ENCODE measurements around the gene ERFE.

ERFE gene

DNA sequence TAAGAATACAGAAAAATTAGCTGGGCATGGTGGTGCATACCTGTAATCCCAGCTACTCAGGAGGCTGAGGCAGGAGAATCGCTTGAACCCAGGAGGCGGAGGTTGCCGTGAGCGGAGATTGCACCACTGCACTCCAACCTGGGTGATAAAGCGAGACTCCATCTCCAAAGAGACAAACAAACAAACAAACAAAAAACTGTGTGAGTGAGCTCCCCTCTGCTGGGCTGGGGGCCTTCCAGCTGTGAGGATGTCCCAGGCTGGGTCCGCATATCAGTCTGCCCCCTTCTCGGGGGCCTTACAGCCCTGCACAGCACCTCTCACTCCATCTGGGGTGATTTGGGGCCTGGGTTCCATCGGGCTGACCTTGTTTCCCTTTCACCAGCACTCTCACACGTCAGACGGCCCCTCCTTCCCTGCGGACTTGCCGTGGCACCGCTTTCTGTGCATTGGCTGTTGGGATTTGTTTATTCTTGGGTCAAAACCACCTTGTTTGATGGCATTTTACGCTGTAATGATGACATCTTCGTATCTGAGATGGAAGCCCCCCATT, 23.1 kb upstream of the ERFE start:
- Histone ChIP-seq H3K9me3 (ENCODE audit: insufficient read depth, low read depth, low read length) (no peaks in the 10 kb centered on the region), H3K36me3 (ENCODE audit: insufficient read depth, low read length) (no peaks in the 10 kb centered on the region), H3K4me3 (ENCODE audit: low read length) (no peak overlapping the region), H3K27ac (ENCODE audit: low read depth, low read length) (no peak overlapping the region), H3K4me1 (ENCODE audit: insufficient read depth, low read length) (no peaks in the 10 kb centered on the region), H3K9ac (ENCODE audit: low read depth, low read length) (no peak overlapping the region), H3K27me3 (ENCODE audit: insufficient read depth, low read length) (no peaks in the 10 kb centered on the region)
- 90% methylated on average over 15 of the region's 15 CpGs for WGBS

DNA sequence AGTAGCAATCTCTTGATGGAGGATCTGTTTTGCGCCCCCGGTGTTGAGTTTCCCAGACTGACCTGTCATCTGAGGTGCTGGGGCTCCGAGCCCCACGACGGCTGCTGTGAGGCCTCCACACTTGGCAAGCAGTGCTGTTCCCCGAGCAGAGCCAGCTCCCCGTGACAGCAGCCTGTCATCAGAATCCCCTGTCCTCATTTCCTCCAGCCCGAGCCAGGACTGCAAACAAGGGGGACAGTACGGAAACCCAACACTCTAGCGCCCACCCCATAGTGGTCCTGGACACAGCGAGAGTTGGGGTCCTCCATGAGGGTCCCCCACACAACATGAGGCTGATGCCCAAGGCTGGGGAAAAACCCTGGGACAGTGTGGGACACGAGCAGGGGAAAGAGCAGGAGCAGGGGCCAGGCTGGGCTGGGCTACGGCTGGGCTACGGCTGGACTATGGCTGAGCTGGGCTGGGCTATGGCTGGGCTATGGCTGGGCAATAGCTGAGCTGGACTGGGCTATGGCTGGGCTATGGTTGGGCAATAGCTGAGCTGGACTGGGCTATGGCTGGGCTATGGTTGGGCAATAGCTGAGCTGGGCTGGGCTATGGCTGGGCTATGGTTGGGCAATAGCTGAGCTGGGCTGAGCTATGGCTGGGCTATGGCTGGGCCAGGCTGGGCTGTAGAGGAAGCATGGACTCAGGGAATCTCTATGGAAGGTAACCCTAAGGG, 21.8 kb upstream of the ERFE start:
- no peaks in the 10 kb centered on the region for H3K9me3 ChIP-seq (ENCODE audit: insufficient read depth, low read depth, low read length)

DNA sequence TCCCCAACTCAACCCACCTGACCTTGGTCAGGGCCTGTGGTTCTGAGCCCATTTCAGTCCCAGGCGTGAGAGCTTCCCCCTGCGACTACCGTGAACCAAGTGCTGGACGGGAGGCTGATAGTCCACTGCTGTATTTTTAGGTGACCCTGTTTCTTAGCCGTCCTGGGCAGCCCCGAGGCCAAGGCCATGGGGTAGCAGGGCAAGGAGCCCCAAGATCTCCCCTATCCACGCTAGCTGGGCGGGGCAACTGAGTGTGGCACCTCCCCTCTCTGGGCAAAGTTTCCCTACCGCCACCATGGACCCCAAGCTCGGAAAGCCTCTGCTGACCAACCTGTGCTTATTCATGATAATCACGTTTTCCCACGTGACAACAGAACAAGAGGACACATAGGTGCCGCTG, 20.9 kb upstream of the ERFE start:
- Histone ChIP-seq H3K9ac (ENCODE audit: low read depth, low read length) (no peak overlapping the region), H3K4me3 (ENCODE audit: low read length) (no peak overlapping the region), H3K9me3 (ENCODE audit: insufficient read depth, low read depth, low read length) (no peaks in the 10 kb centered on the region), H3K27ac (ENCODE audit: low read depth, low read length) (no peak overlapping the region), H3K4me1 (ENCODE audit: insufficient read depth, low read length) (no peaks in the 10 kb centered on the region), H3K27me3 (ENCODE audit: insufficient read depth, low read length) (no peaks in the 10 kb centered on the region), H3K36me3 (ENCODE audit: insufficient read depth, low read length) (no peaks in the 10 kb centered on the region)
- WGBS = 94% methylated on average over 13 of the region's 13 CpGs

More for the DNA sequence above, 21.8 kb upstream of the ERFE start:
- Histone ChIP-seq H3K9ac (ENCODE audit: low read depth, low read length) (no peak overlapping the region), H3K27me3 (ENCODE audit: insufficient read depth, low read length) (no peaks in the 10 kb centered on the region), H3K4me1 (ENCODE audit: insufficient read depth, low read length) (no peaks in the 10 kb centered on the region), H3K4me3 (ENCODE audit: low read length) (no peak overlapping the region), H3K36me3 (ENCODE audit: insufficient read depth, low read length) (no peaks in the 10 kb centered on the region), H3K27ac (ENCODE audit: low read depth, low read length) (no peak overlapping the region)
- WGBS = 92% methylated on average over 14 of the region's 14 CpGs

DNA sequence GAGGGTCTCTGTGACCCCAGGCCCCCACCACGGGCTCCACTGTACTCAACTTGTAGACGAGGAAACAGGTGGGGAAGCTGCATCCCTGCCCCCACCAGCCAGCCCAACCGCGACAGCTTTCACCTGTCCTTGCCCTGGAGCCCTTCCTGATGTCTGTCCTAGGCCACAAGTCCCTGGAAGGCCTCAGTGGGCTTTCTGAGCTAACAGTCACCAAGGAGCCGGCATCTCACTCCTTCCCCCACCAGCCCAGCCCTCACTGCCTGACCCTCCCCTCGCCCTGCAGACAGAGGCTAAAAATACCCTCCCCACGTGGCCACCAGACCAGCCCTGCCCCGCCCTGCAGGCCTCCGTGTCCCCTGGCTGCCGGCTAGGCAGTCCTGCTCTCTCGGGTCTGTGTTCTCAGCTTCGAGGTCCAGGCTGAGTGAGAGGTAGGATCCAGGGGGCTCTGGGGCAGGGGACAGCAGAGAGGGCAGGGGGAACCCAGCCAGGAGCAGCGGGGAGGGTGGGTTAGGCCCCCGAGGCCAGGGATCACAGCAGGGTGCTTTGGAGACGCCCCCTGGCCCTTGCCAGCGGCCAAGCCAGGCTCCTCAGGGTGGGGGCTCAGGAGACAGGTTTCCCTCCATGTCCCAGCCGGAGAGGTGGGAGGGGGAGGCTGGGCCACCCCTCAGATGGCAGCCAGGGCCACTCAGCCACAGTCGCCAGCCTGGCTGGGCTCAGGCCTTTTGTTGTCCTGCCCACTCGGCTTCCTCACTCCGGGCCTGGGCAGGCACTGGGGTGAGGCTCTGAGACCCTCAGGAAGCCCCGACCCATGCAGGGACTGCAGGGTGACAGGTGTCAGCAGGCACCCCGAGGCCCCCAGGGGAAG, 20.2 kb upstream of the ERFE start, which contains the start of gene KLHL30:
Gene KLHL30, plus strand, starts transcription at position 338 of the 865 bp plus-strand sequence. CDS start 2,087 bp downstream, outside the sequence.
- H3K4me1 ChIP-seq (ENCODE audit: insufficient read depth, low read length) = no peaks in the 10 kb centered on the region
- 81% methylated on average over 22 of the region's 22 CpGs for WGBS
- no peak within 1 kb of the TSS for H3K9ac ChIP-seq (ENCODE audit: low read depth, low read length)
- no peaks in the 10 kb centered on the region for H3K27me3 ChIP-seq (ENCODE audit: insufficient read depth, low read length)
- H3K36me3 ChIP-seq (ENCODE audit: insufficient read depth, low read length) = no peaks in the 10 kb centered on the region
- H3K4me3 ChIP-seq (ENCODE audit: low read length) = no peak within 1 kb of the TSS
- H3K9me3 ChIP-seq (ENCODE audit: insufficient read depth, low read depth, low read length) = no peaks in the 10 kb centered on the region
- H3K27ac ChIP-seq (ENCODE audit: low read depth, low read length) = no peak within 1 kb of the TSS

DNA sequence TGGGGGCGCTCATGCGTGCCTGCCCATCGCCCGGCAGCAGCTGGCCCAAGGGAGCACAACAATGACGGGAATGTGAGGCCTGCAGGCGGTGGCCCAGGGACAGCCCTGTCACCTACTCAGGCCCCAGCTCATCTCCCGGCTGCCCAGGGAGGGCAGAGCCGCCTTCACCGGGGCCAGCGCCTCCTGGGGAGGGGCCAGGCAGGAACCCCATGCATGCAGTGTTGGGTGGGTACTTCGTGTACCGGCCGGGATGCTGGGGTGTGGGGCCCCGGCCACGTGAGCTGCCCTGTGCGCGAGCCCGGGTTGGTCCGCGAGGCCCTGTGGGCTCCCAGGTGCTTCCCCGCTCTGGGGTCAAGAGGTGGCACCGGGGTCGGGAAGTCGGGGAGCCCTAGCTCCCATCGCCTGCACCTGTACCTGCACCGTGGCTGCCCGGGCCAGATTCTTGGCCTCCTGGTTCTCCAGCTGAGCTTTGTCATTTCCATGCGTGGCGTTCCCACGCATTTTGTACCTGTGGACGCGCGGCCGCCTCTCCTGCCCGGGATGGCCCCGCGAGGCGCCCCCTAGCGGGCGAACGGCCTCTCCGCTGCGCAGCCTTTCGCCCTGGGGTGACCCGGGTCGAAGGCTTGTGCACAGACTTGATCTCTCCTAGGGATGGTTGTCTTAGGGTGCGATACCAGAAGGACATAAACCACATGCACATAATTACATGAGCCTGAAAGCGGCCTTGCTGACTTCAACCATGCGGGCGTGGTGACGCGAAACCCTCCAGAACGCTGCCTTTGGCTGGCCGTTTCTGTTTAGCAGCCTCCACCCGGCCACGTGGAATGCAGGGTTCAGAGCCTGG, 19.4 kb upstream of the ERFE start:
- no peaks in the 10 kb centered on the region for H3K9me3 ChIP-seq (ENCODE audit: insufficient read depth, low read depth, low read length)
- H3K36me3 ChIP-seq (ENCODE audit: insufficient read depth, low read length) = no peaks in the 10 kb centered on the region
- no peaks in the 10 kb centered on the region for H3K4me1 ChIP-seq (ENCODE audit: insufficient read depth, low read length)
- no peak overlapping the region for H3K4me3 ChIP-seq (ENCODE audit: low read length)
- H3K9ac ChIP-seq (ENCODE audit: low read depth, low read length) = no peak overlapping the region
- no peaks in the 10 kb centered on the region for H3K27me3 ChIP-seq (ENCODE audit: insufficient read depth, low read length)
- 77% methylated on average over 56 of the region's 56 CpGs for WGBS
- H3K27ac ChIP-seq (ENCODE audit: low read depth, low read length) = no peak overlapping the region

DNA sequence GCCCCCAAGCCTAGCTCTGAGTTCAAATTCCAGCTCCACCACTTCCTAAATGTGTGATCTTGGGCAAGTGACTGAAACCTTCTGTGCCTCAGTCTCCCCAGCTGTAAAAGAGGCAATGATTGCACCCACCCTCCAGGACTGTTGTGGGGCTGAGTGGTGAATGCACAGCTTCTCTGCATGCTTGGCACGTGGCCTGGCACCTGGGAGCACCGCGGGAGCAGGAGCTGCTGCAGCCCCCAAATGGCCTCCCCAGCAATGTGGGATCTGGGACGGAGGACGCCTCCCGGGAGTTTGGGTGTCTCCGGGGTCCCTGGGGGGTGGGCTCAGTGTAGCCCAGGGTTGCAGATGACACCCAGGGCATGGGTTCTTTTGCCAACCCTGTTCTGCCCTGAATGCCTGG, 18.7 kb upstream of the ERFE start:
- no peak overlapping the region for H3K4me3 ChIP-seq (ENCODE audit: low read length)
- H3K36me3 ChIP-seq (ENCODE audit: insufficient read depth, low read length) = no peaks in the 10 kb centered on the region

DNA sequence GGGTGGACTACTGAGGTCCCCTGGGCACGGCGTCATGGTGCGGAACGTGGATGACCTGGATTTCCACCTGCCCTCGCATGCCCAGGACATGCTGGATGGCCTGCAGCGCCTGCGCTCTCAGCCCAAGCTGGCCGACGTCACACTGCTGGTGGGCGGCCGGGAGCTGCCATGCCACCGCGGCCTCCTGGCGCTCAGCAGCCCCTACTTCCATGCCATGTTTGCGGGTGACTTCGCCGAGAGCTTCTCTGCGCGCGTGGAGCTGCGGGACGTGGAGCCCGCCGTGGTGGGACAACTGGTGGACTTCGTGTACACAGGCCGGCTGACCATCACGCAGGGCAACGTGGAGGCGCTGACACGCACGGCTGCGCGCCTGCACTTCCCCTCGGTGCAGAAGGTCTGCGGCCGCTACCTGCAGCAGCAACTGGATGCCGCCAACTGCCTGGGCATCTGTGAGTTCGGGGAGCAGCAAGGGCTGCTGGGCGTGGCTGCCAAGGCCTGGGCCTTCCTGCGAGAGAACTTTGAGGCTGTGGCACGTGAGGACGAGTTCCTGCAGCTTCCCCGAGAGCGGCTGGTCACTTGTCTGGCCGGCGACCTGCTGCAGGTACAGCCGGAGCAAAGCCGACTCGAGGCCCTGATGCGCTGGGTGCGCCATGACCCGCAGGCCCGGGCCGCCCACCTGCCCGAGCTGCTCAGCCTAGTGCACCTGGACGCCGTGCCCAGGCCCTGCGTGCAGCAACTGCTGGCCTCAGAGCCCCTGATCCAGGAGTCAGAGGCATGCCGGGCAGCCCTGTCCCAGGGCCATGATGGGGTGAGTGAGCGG, 17.8 kb upstream of the ERFE start:
- Histone ChIP-seq H3K9me3 (ENCODE audit: insufficient read depth, low read depth, low read length) (no peaks in the 10 kb centered on the region), H3K9ac (ENCODE audit: low read depth, low read length) (no peak overlapping the region), H3K27ac (ENCODE audit: low read depth, low read length) (no peak overlapping the region), H3K36me3 (ENCODE audit: insufficient read depth, low read length) (no peaks in the 10 kb centered on the region), H3K4me1 (ENCODE audit: insufficient read depth, low read length) (no peaks in the 10 kb centered on the region), H3K4me3 (ENCODE audit: low read length) (no peak overlapping the region), H3K27me3 (ENCODE audit: insufficient read depth, low read length) (no peaks in the 10 kb centered on the region)
- WGBS = 94% methylated on average over 60 of the region's 60 CpGs

More for the DNA sequence above, 18.7 kb upstream of the ERFE start:
- Histone ChIP-seq H3K4me1 (ENCODE audit: insufficient read depth, low read length) (no peaks in the 10 kb centered on the region), H3K9ac (ENCODE audit: low read depth, low read length) (no peak overlapping the region), H3K27ac (ENCODE audit: low read depth, low read length) (no peak overlapping the region), H3K27me3 (ENCODE audit: insufficient read depth, low read length) (no peaks in the 10 kb centered on the region), H3K9me3 (ENCODE audit: insufficient read depth, low read depth, low read length) (no peaks in the 10 kb centered on the region)
- WGBS = 91% methylated on average over 7 of the region's 7 CpGs

DNA sequence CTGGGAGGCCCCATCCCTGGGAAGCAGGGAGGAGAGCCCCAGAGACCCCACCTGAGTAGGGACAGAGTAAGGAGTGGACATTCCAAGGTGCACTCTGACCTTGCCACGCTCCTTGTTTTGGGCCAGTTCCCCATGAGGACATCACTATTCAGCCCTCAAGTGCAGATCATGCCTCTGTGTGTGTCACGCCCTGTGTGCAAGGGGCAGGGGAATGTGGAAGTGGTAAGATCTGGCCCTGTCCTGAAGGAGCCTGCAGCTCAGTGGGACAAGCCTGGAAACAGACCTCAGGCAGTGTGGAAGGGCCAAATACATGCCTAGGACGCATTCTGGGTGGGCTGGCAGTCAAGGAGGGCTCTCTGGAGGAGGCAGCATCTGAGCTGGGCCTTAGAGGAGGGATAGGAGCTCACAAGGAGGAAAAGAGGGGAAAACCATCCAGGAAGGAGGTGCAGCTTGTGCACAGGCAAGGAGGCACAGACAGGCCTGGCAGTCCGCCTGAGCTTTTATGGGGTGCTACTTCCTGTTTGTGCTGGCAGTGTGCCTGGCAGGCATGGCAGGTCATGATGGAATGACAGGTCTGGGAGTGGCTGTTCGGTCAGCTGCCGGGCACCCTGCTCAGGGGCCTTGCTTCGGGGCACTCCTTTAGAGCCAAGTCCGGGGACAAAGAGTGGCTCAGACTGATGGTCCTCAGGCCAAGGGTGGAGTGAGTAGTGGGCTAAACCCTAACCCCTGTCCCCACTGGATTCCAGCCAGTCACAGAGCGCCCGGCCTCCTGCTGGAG, 17.0 kb upstream of the ERFE start:
- Histone ChIP-seq H3K4me3 (ENCODE audit: low read length) (no peak overlapping the region), H3K9ac (ENCODE audit: low read depth, low read length) (no peak overlapping the region), H3K27ac (ENCODE audit: low read depth, low read length) (no peak overlapping the region), H3K27me3 (ENCODE audit: insufficient read depth, low read length) (no peaks in the 10 kb centered on the region), H3K9me3 (ENCODE audit: insufficient read depth, low read depth, low read length) (no peaks in the 10 kb centered on the region), H3K36me3 (ENCODE audit: insufficient read depth, low read length) (no peaks in the 10 kb centered on the region), H3K4me1 (ENCODE audit: insufficient read depth, low read length) (no peaks in the 10 kb centered on the region)
- WGBS = 94% methylated on average over 10 of the region's 10 CpGs

DNA sequence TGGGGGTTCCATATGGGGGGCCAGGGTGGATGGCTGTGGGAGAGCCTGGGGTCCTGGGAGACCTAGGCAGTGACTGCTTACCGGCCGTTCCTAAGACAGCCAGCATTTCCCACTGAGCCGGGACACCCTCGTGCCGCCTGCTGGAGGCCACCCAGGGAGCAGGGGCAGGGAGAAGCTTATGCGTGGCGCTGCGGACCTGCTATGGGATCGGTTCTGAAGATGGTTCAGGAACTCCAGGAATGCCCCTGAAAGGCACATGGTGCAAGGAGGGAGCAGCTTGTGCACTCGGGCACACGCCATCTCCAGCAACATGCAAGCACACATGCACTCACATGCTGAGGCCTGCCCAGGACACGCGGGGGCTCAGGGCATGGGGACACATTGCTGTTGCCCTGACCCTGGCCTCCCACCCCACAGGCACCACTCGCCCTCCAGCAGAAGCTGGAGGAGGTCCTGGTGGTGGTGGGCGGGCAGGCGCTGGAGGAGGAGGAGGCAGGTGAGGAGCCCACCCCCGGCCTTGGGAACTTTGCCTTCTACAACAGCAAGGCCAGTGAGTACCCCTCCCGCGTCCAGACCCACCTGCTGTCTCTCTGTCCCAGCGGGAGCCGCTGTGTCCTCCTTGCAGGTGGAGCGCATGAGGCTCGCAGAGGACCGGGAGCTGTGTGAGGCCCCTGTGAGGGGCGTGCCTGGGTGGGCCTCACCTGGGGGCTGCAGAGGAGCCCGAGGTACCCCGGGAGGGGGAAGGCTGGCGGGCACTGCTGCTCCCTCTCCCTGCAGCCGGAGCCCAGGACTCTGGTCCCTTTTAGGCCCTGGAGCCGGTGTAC, 16.2 kb upstream of the ERFE start:
- no peaks in the 10 kb centered on the region for H3K27me3 ChIP-seq (ENCODE audit: insufficient read depth, low read length)
- WGBS = 87% methylated on average over 29 of the region's 30 CpGs
- no peaks in the 10 kb centered on the region for H3K36me3 ChIP-seq (ENCODE audit: insufficient read depth, low read length)
- H3K4me1 ChIP-seq (ENCODE audit: insufficient read depth, low read length) = no peaks in the 10 kb centered on the region
- H3K27ac ChIP-seq (ENCODE audit: low read depth, low read length) = no peak overlapping the region
- H3K9me3 ChIP-seq (ENCODE audit: insufficient read depth, low read depth, low read length) = no peaks in the 10 kb centered on the region
- no peak overlapping the region for H3K4me3 ChIP-seq (ENCODE audit: low read length)
- H3K9ac ChIP-seq (ENCODE audit: low read depth, low read length) = no peak overlapping the region
